ENCODE results near the gene SEPTIN6.
A peak's percentile ranks its signal among the peaks of the same experiment; 100 is the strongest.
"Not testable (repeated sequence)": the region's sequence is repeated elsewhere in the genome, so short reads cannot be mapped to it uniquely, and the experiment has no call there.

The SEPTIN6 gene

DNA sequence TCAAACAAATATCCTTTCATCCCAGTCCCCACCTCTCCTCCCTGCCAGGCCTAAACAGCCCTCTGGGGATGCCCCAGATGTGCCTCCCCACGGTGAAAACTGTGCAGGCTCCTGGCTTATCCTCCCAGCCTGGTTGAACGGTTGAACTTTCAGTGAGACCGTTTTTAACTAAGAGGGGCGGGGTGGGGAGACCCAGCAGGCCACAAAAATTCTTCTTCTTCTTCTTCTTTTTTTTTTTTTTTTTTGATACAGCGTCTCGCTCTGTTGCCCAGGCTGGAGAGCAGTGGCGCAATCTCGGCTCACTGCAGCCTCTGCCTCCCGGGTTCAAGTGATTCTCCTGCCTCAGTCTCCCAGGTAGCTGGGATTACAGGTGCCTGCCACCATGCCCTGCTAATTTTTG is 28.1 kb downstream of the SEPTIN6 start:
- DNase-seq (ENCODE audit: low read depth); H3K4me3 ChIP-seq (ENCODE audit: low read depth, low read length): not testable (repeated sequence)

DNA sequence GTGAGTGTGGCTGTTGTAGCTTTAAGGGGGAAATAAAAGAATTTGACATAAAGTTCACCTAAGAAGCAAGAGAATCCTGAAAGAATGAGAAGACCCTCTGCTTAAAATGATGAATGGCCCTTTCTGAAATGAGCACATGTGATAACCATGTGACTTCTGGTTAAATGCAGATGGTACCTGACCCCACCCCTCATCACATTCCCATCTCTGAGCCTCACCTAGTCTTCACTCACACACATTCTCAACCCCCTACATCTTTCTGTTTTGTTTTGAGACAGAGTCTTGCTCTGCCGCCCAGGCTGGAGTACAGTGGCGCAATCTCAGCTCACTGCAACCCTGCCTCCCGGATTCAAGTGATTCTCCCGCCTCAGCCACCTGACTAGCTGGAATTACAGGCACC is 31.5 kb downstream of the SEPTIN6 start:
- no peak for DNase-seq (ENCODE audit: low read depth)
- H3K4me3 ChIP-seq (ENCODE audit: low read depth, low read length): no peak overlapping the region

DNA sequence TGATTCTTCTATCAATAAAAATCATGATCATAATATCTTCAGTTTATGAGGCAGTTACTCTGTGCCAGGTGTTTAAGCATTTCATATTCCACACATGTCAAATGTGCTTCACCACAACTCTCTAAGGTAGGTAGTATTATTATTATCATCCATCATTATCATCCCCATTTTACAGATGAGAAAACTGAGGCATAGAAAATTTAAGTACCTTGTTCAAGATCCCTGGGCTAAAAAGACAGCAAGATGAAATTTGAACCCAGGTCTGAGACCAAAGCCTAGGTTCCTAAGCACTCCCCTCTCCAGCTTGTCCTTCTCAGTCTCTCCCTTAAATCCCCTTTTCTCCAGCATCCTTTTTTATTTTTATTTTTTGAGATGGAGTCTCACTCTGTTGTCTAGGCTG is 33.4 kb downstream of the SEPTIN6 start:
- H3K4me3 ChIP-seq (ENCODE audit: low read depth, low read length): no peak overlapping the region
- no peak for DNase-seq (ENCODE audit: low read depth)

- peak; percentile 75 for DNase-seq (ENCODE audit: low read depth)
Measured at GRCh38 chrX:119655125-119655524, 37.8 kb downstream of the SEPTIN6 start.

GRCh38 chrX:119654112-119654531 is 38.8 kb downstream of the SEPTIN6 start:
- peak; percentile 86 for DNase-seq (ENCODE audit: low read depth)
- no peak overlapping the region for H3K4me3 ChIP-seq (ENCODE audit: low read depth, low read length)

More at GRCh38 chrX:119655125-119655524, 37.8 kb downstream of the SEPTIN6 start:
- H3K4me3 ChIP-seq (ENCODE audit: low read depth, low read length): no peak overlapping the region

DNA sequence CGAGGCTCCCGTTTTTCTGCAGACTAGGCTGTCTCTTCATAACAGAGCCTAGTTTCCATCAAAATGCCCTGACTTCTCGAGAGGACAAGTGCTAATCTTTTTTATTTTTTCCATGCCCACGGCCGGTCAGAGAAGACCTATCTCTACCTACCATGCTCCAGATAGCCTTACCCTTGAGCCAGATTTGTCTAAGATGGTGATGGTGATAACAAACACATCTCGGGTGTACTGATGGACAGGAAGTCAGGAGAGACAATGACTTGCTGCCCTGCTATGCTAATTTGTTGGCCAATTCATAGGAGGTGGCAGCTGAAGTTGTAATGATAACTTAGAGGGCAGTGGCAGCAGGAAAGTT is 44.6 kb downstream of the SEPTIN6 start:
- no peak for DNase-seq (ENCODE audit: low read depth)
- H3K4me3 ChIP-seq (ENCODE audit: low read depth, low read length): no peak overlapping the region

- no peak for DNase-seq (ENCODE audit: low read depth)
- no peak overlapping the region for H3K4me3 ChIP-seq (ENCODE audit: low read depth, low read length)
Measured at GRCh38 chrX:119647552-119648420, 45.2 kb downstream of the SEPTIN6 start.

GRCh38 chrX:119647089-119647488 is 45.9 kb downstream of the SEPTIN6 start:
- no peak overlapping the region for H3K4me3 ChIP-seq (ENCODE audit: low read depth, low read length)
- DNase-seq (ENCODE audit: low read depth): no peak

GRCh38 chrX:119646515-119646914 is 46.5 kb downstream of the SEPTIN6 start:
- no peak for DNase-seq (ENCODE audit: low read depth)
- no peak overlapping the region for H3K4me3 ChIP-seq (ENCODE audit: low read depth, low read length)

DNA sequence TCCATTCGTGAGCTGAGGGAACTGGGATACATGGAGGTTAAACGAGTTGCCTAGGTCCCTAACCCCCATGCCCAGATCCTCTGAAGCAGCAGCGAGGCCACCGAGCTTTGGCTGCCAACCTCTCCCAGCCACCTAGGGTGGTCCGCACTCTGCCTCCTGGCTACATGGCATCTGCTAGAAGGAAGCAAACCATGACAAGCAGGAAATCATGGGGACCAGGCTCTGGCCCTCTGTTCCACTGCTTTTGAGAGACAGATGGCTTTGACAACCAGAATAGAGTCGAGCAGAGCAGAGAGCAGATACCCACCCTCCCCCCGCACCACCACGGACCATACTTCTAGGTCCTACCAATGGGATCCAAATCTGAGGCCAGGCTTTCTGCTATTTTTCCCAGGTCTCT is 49.3 kb downstream of the SEPTIN6 start:
- no peak overlapping the region for H3K4me3 ChIP-seq (ENCODE audit: low read depth, low read length)
- no peak for DNase-seq (ENCODE audit: low read depth)
